AG09319 (cell line): ENCODE results near the gene AXL.
A peak's percentile ranks its signal among the peaks of the same experiment; 100 is the strongest.

Experiments used
- DNase-seq: peaks from one replicate; pipeline ENCODE4 v3.0.0-alpha.2; 2010; ENCODE audit warnings: low read depth; ENCODE audit errors: extremely low read depth
- TF ChIP-seq, protein P1 (sequence below): IDR thresholded peaks from 2 replicates; pipeline ENCODE4 v1.5.1; 2011; ENCODE audit warnings: low read depth, mild to moderate bottlenecking, inconsistent platforms, low read length, moderate library complexity

The AXL gene

DNA sequence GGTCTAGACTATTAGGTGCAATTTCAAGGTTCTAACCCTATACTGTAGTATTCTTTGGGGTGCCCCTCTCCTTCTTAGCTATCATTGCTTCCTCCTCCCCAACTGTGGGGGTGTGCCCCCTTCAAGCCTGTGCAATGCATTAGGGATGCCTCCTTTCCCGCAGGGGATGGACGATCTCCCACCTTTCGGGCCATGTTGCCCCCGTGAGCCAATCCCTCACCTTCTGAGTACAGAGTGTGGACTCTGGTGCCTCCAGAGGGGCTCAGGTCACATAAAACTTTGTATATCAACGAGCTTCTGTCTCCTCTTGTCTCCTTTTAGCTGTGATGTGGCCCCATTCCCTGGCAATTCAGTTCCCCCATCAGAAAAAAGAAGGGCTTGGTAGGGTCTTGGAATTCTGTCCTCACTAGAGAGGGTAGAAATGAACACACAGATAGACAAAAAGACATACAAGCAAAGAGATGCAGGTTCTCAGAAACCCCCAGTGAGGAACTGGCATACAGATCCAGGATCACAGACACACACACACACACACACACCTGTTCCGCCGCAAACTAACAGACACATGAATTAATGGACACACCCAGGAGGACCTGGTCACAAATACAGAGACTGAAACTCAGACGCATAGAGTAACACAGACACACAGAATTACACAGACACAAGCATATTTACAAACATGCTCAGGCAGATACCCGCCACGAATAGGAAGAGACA lies 42.6 kb downstream of the AXL start:
- DNase-seq = no peak
- TF ChIP-seq, protein P1, sequence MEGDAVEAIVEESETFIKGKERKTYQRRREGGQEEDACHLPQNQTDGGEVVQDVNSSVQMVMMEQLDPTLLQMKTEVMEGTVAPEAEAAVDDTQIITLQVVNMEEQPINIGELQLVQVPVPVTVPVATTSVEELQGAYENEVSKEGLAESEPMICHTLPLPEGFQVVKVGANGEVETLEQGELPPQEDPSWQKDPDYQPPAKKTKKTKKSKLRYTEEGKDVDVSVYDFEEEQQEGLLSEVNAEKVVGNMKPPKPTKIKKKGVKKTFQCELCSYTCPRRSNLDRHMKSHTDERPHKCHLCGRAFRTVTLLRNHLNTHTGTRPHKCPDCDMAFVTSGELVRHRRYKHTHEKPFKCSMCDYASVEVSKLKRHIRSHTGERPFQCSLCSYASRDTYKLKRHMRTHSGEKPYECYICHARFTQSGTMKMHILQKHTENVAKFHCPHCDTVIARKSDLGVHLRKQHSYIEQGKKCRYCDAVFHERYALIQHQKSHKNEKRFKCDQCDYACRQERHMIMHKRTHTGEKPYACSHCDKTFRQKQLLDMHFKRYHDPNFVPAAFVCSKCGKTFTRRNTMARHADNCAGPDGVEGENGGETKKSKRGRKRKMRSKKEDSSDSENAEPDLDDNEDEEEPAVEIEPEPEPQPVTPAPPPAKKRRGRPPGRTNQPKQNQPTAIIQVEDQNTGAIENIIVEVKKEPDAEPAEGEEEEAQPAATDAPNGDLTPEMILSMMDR = no peak

DNA sequence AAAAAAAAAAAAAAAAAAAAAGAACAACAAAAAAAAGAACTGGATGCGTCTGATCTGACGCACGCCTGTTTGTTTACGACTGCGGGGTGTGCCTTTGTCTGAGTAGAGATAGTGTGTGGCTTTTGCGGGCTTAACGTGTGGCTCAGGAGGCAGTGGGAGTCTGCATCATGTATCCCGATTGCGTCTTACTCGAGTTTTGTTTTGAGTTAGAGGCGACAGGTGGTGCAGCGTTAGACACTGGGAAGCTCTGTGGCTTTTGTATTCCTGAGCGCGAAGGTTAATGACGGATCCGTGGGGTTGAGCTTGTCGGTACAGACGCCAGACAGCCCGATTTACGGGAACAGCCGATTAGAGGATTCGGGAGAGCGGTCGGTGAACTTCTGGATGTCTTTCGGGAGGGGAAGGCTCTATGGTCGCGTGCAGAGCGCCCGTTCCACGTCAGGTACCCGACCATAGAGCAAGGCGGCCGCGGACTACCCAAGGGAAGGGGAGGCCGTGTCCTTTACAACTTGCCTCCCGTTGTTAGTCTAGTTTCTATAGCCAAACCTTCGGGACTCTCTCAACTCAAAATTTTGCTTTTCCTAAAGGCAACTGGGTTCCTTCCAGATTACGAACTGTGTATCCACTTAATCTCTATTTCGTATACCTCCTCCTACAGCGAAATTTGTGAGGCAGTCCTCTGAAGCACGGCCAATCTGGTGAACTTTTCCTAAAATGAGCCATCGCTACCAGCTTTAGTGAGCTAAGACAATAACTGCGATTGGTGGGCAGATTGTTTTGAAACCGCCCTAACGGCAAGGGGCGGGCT lies 44.2 kb downstream of the AXL start:
- TF ChIP-seq, protein P1 = no peak
- DNase-seq = peak; percentile 47

DNA sequence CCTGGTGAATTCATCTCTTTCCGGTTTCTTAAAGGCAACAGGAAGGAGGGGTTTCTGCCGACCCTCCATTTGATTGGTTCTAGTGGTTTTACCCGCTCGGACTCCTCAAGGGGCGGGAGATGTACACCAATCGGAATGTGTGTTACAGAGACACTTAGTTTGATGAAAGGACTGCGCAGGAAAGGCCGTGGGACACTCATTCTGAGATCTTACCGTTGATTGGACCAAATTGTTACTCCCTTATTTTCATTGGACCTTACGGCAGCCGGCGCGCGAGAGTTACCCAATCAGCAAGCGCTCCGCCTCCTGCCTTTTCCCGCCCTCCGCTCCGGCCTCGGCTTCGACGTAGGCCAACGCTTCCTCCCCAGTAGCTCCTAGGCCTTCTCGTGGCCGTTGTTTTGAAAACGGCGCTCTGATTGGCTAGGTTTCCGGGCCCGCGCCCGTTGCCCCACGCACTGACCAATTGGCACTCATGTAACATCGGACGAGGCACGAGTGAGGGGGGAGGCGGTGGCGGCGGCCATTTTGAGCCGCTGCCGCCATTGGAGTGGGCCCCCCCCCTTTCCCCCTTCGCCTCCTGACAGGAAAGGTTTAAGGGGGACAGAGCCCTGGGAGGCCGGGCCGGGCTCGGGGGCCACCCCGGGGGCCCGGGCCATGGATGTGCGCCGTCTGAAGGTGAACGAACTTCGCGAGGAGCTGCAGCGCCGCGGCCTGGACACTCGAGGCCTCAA lies 45.0 kb downstream of the AXL start, which contains the start of gene HNRNPUL1:
Gene HNRNPUL1, plus strand, starts transcription at position 523 of the 731 bp plus-strand sequence. Its CDS starts 132 bp downstream, at position 655.
- TF ChIP-seq, protein P1 = peak; percentile 28
- DNase-seq = peak; percentile 100

DNA sequence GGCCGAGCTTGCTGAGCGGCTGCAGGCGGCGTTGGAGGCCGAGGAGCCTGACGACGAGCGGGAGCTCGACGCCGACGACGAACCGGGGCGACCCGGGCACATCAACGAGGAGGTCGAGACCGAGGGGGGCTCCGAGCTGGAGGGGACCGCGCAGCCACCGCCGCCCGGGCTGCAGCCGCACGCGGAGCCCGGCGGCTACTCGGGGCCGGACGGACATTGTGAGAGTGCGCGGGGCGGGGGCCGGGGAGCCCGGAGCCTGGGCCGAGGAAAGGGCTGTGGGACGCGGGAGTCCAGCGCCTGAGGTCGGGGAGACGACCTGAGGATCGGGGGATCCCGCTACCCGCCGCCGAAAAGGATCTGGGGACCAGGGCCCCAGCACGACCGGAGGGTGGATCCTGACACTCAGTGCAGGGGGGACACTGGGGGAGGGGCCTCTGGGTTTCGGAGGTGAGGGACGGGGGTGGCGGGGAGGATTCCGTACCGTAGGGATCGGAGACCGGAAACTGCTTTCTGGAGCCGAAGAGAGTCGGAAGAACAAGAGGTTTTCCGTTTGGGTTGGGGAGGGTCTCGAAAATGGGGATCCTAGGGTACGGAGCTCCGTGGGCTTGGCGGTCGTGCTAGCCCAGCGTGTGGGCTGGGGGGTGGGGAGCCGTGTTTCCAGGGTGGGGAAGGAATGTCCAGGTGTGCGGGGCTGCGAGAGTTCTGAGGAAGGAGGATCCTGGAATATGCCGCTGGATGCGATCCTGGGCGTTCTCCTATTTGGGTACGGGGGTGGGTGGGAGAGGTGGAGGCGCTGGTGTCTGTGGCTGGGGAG lies 45.8 kb downstream of the AXL start:
- TF ChIP-seq, protein P1 = no peak
- no peak for DNase-seq

DNA sequence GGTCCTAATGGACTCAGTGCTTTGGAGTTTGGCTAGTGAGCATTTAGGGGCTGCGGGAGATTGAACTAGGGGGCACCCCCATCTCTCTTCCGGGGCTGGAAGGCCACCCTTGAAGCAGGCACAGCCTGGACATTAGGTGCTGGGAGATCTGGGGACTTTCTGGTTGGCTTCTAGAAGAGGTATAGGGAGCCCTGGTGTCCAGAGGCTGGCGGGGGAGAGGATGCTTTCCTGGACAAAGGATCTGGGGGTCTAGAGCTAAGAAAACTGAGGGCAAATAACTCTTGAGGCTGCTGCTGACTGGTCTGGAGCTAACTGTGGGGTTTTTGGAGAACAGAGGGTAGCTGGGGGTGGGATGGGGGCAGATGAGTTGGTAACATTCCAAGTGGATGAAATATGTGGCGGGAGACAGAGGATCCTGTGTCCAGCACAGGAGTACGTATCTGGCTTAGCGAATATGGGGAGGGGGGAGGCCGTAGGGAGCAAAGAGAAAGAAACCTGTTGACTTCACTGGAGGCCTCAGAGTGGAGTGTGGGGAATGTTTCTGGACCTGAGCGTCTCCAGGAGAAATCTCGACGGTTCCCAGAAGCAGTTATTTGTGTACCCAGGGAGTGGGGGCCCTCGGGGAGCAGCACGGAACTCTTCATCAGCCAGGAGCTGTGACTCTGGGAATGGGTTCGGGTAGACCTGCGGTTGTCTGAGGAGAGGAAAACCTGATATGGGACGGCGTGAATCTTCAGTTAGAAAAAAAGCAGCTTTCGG lies 46.6 kb downstream of the AXL start:
- no peak for DNase-seq
- TF ChIP-seq, protein P1 = no peak

DNA sequence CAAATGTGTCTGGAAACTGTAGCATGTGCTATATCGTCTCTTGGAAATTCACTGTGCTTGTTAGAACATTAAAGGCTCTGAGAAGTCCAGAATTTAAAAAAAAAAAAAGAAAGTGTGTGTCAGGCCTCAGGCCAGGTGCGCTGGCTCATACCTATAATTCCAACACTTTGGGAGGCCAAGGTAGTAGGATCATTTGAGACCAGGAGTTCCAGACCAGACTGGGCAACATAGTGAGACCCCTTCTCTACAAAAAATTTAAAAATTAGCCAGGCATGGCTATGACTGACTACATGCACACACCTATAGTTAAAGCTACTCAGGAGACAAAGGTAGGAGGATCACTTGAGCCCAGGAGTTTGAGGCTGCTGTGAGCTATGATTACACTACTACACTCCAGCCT lies 50.0 kb downstream of the AXL start:
- DNase-seq = no peak
- TF ChIP-seq, protein P1 = no peak
